NCI-H460 (cell line): ENCODE measurements around the gene NBR1. TPM values are rescaled to one million over a fixed set of nuclear protein-coding genes. Genes with fewer than 3 reads are reported as not detected.
"Not testable (repeated sequence)": the region's sequence is repeated elsewhere in the genome, so short reads cannot be mapped to it uniquely, and the experiment has no call there.

Experiments used
- DNase-seq: peaks from one replicate; pipeline ENCODE4 v3.0.0-alpha.2; 2016; ENCODE audit warnings: low read depth; ENCODE audit errors: extremely low read depth
- total RNA-seq: library from RNA; depleted of rRNA; stranded (reverse); fragments of >200 nt; shearing (Covaris generic); gene quantifications from 2 replicates; pipeline ENCODE4 v1.2.3, GENCODE V29; 2014

Gene NBR1
- total RNA-seq, 1 experiment from 2014 or later, result 78.6 TPM

GRCh38 chr17:43212641-43213490, 41.9 kb downstream of the NBR1 start:
- no peak for DNase-seq

- DNase-seq, result no peak
Measured at GRCh38 chr17:43213545-43213944, 42.5 kb downstream of the NBR1 start.

- DNase-seq, result no peak
Measured at GRCh38 chr17:43215341-43215740, 44.3 kb downstream of the NBR1 start.

GRCh38 chr17:43216369-43216761, 45.4 kb downstream of the NBR1 start:
- DNase-seq, result no peak

GRCh38 chr17:43216762-43217613, 46.0 kb downstream of the NBR1 start:
- DNase-seq, result no peak

- DNase-seq, result no peak
Measured at GRCh38 chr17:43217614-43218087, 46.6 kb downstream of the NBR1 start.

GRCh38 chr17:43219001-43219400, 48.0 kb downstream of the NBR1 start:
- no peak for DNase-seq

GRCh38 chr17:43219746-43220380, 48.8 kb downstream of the NBR1 start:
- DNase-seq, result no peak

GRCh38 chr17:43220511-43221125, 49.6 kb downstream of the NBR1 start:
- no peak for DNase-seq

GRCh38 chr17:43224146-43224705, 53.2 kb downstream of the NBR1 start:
- DNase-seq, result no peak

GRCh38 chr17:43226393-43226792, 55.4 kb downstream of the NBR1 start:
- no peak for DNase-seq

- DNase-seq, result not testable (repeated sequence)
Measured at GRCh38 chr17:43228020-43228782, 57.2 kb downstream of the NBR1 start, which contains the start of gene CCDC200. Gene CCDC200 (minus strand): TSS chr17:43228623. CDS start chr17:43228554, 69 bp downstream.

- not testable (repeated sequence) for DNase-seq
Measured at GRCh38 chr17:43231205-43232020, 60.4 kb downstream of the NBR1 start.

GRCh38 chr17:43232021-43232699, 61.1 kb downstream of the NBR1 start:
- DNase-seq, result not testable (repeated sequence)

- DNase-seq, result not testable (repeated sequence)
Measured at GRCh38 chr17:43233263-43233662, 62.2 kb downstream of the NBR1 start.

GRCh38 chr17:43233877-43234276, 62.9 kb downstream of the NBR1 start, which contains the start of gene RNU2-1:
Gene RNU2-1 (minus strand): TSS chr17:43233977.
- DNase-seq, result not testable (repeated sequence)

- DNase-seq, result not testable (repeated sequence)
Measured at GRCh38 chr17:43239597-43239996, 68.6 kb downstream of the NBR1 start.
